Choroid plexus epithelial cell (primary cell): ENCODE data around the gene RARS2.
"Not testable (repeated sequence)": the region's sequence is repeated elsewhere in the genome, so short reads cannot be mapped to it uniquely, and the experiment has no call there.

ENCODE experiments used
- DNase-seq: peaks from one replicate; pipeline ENCODE4 v3.0.0-alpha.2; 2010; ENCODE audit warnings: low read depth
- H3K4me3 ChIP-seq: 2 replicates; pipeline ENCODE4 v1.5.1; 2011; ENCODE audit warnings: low read depth, mild to moderate bottlenecking, control low read depth, low read length, moderate library complexity
- CTCF ChIP-seq: conservative IDR thresholded peaks from 2 replicates; pipeline ENCODE4 v1.5.1; 2011; ENCODE audit warnings: low read depth, mild to moderate bottlenecking, control low read depth, inconsistent platforms, low read length, moderate library complexity

Gene RARS2

GRCh38 chr6:87628881-87629280 lies 39.1 kb upstream of the RARS2 start:
- no peak for TF ChIP-seq CTCF
- peak; percentile 81 for DNase-seq

GRCh38 chr6:87628424-87628823 lies 38.6 kb upstream of the RARS2 start:
- no peak for TF ChIP-seq CTCF
- H3K4me3 ChIP-seq = no peak overlapping the region
- peak; percentile 13 for DNase-seq

More at GRCh38 chr6:87628881-87629280, 39.1 kb upstream of the RARS2 start:
- H3K4me3 ChIP-seq = no peak overlapping the region

GRCh38 chr6:87623248-87623647 lies 33.5 kb upstream of the RARS2 start:
- peak; percentile 83 for DNase-seq
- no peak for TF ChIP-seq CTCF
- H3K4me3 ChIP-seq = no peak overlapping the region

- peak; percentile 35 for DNase-seq
- no peak for TF ChIP-seq CTCF
- H3K4me3 ChIP-seq = no peak overlapping the region
Observed at GRCh38 chr6:87618531-87618930, 28.7 kb upstream of the RARS2 start.

GRCh38 chr6:87617405-87617804 lies 27.6 kb upstream of the RARS2 start:
- TF ChIP-seq CTCF = no peak
- no peak overlapping the region for H3K4me3 ChIP-seq
- DNase-seq = no peak

GRCh38 chr6:87613018-87613417 lies 23.2 kb upstream of the RARS2 start:
- not testable (repeated sequence) for DNase-seq, H3K4me3 ChIP-seq

GRCh38 chr6:87608802-87609201 lies 19.0 kb upstream of the RARS2 start:
- no peak for TF ChIP-seq CTCF
- H3K4me3 ChIP-seq = no peak overlapping the region
- no peak for DNase-seq

GRCh38 chr6:87606199-87606598 lies 16.4 kb upstream of the RARS2 start:
- no peak overlapping the region for H3K4me3 ChIP-seq
- DNase-seq = no peak
- no peak for TF ChIP-seq CTCF
